GM23338 (cell line): Measurements from ENCODE around the gene CCR7.

Experiments
- CREB1 ChIP-seq: fragments of 250-450 bp; sonication (Bioruptor Pico); IDR thresholded peaks from 2 replicates; pipeline ENCODE4 v1.5.0; 2020; ENCODE audit warnings: low read depth, mild to moderate bottlenecking, moderate library complexity
- CTCF ChIP-seq, 2 experiments: fragments of 200-600 bp in 1 of 2; sonication (generic) in 1 of 2; conservative IDR thresholded peaks; 2 replicates each; pipeline versions ENCODE4 v1.5.1 to v1.6.1; 2016 to 2017; ENCODE audit warnings: antibody characterized with exemption in 2 of 2, low read depth in 2 of 2, mild to moderate bottlenecking in 2 of 2, moderate library complexity in 1 of 2
- EZH2 ChIP-seq: fragments of 200-600 bp; sonication (generic); IDR thresholded peaks from one replicate; pipeline ENCODE4 v1.8.0; 2017; ENCODE audit warnings: antibody characterized with exemption, mild to moderate bottlenecking, low read depth; ENCODE audit not compliant: unreplicated experiment
- EZH2phosphoT487 ChIP-seq: fragments of 200-600 bp; sonication (generic); IDR thresholded peaks from one replicate; pipeline ENCODE4 v1.8.1; 2018; ENCODE audit warnings: antibody characterized with exemption; ENCODE audit not compliant: unreplicated experiment
- JUNB ChIP-seq: IDR thresholded peaks from one replicate; pipeline ENCODE4 v1.6.1; 2016; ENCODE audit warnings: antibody characterized with exemption; ENCODE audit not compliant: unreplicated experiment
- POLR2AphosphoS5 ChIP-seq: IDR thresholded peaks from 2 replicates; pipeline ENCODE4 v1.6.1; 2016; ENCODE audit warnings: antibody characterized with exemption, low read depth
- REST ChIP-seq: IDR thresholded peaks from one replicate; pipeline ENCODE4 v1.6.1; 2018; ENCODE audit warnings: antibody characterized with exemption; ENCODE audit not compliant: unreplicated experiment
- ZNF331 ChIP-seq: fragments of 250-450 bp; sonication (Bioruptor Pico); IDR thresholded peaks from 2 replicates; pipeline ENCODE4 v1.5.0; 2020; ENCODE audit warnings: low read depth, mild to moderate bottlenecking, moderate library complexity

GRCh38 chr17:40556198-40556661, 9.0 kb downstream of the CCR7 start:
- TF ChIP-seq CTCF (conservative IDR thresholded peaks at IDR 0.05; ENCODE audit: low read depth in 2 of 2) (no peak), CREB1 (no peak), REST (no peak), EZH2phosphoT487 (no peak), JUNB (no peak), ZNF331 (CRISPR knock-in tag) (no peak), POLR2AphosphoS5 (no peak), EZH2 (no peak)
